ENCODE data around the gene OOSP3.
A peak's percentile ranks its signal among the peaks of the same experiment; 100 is the strongest.

The OOSP3 gene

GRCh38 chr11:59866397-59866796, 12.2 kb upstream of the OOSP3 start, which contains the start of gene TCN1:
Gene TCN1, minus strand, starts transcription at chr11:59866487. Its CDS starts 17 bp downstream, at chr11:59866470.
- TF ChIP-seq CEBPB (IDR thresholded peaks at IDR 0.05) (peak; percentile 45; the same call in 1 of the 2 replicates), FOXM1 (IDR thresholded peaks at IDR 0.05; ENCODE audit: borderline replicate concordance, low read depth) (no peak)

GRCh38 chr11:59866836-59867235, 11.7 kb upstream of the OOSP3 start:
- TF ChIP-seq FOXM1 (IDR thresholded peaks at IDR 0.05; ENCODE audit: borderline replicate concordance, low read depth): no peak

- TF ChIP-seq MAX (IDR thresholded peaks at IDR 0.05): no peak
- TF ChIP-seq RAD21 (IDR thresholded peaks at IDR 0.05; ENCODE audit: low read depth): no peak
- no peak for TF ChIP-seq TAF1 (IDR thresholded peaks at IDR 0.05; ENCODE audit: low read depth)
- TF ChIP-seq ZBTB7A (IDR thresholded peaks at IDR 0.05; ENCODE audit: low read depth): no peak
- no peak for TF ChIP-seq TEAD4 (IDR thresholded peaks at IDR 0.05)
- no peak for TF ChIP-seq FOXM1 (IDR thresholded peaks at IDR 0.05; ENCODE audit: borderline replicate concordance, low read depth)
- TF ChIP-seq CEBPB (IDR thresholded peaks at IDR 0.05): no peak
- TF ChIP-seq EGR1 (IDR thresholded peaks at IDR 0.05): no peak
- TF ChIP-seq REST (IDR thresholded peaks at IDR 0.05; ENCODE audit: low read depth): no peak
- TF ChIP-seq EP300 (IDR thresholded peaks at IDR 0.05; ENCODE audit: borderline replicate concordance): no peak
- no peak for TF ChIP-seq NFIC (IDR thresholded peaks at IDR 0.05)
- TF ChIP-seq CREB1 (IDR thresholded peaks at IDR 0.05; ENCODE audit: low read depth): no peak
- no peak for TF ChIP-seq YY1 (IDR thresholded peaks at IDR 0.05; ENCODE audit: low read depth)
- no peak for TF ChIP-seq USF1 (IDR thresholded peaks at IDR 0.05)
- TF ChIP-seq TCF12 (IDR thresholded peaks at IDR 0.05; ENCODE audit: low read depth): no peak
Measured at GRCh38 chr11:59867946-59868345, 10.6 kb upstream of the OOSP3 start.

GRCh38 chr11:59872076-59872475, 6.5 kb upstream of the OOSP3 start:
- TF ChIP-seq USF1 (IDR thresholded peaks at IDR 0.05) (no peak), NFIC (IDR thresholded peaks at IDR 0.05) (no peak), CEBPB (IDR thresholded peaks at IDR 0.05) (no peak), FOXM1 (IDR thresholded peaks at IDR 0.05; ENCODE audit: borderline replicate concordance, low read depth) (no peak), RAD21 (IDR thresholded peaks at IDR 0.05; ENCODE audit: low read depth) (no peak), ZBTB7A (IDR thresholded peaks at IDR 0.05; ENCODE audit: low read depth) (no peak), TAF1 (IDR thresholded peaks at IDR 0.05; ENCODE audit: low read depth) (no peak), REST (IDR thresholded peaks at IDR 0.05; ENCODE audit: low read depth) (no peak), MAX (IDR thresholded peaks at IDR 0.05) (no peak), TEAD4 (IDR thresholded peaks at IDR 0.05) (no peak), YY1 (IDR thresholded peaks at IDR 0.05; ENCODE audit: low read depth) (no peak), EP300 (IDR thresholded peaks at IDR 0.05; ENCODE audit: borderline replicate concordance) (no peak), CREB1 (IDR thresholded peaks at IDR 0.05; ENCODE audit: low read depth) (no peak), TCF12 (IDR thresholded peaks at IDR 0.05; ENCODE audit: low read depth) (no peak)

GRCh38 chr11:59875856-59876519, 2.6 kb upstream of the OOSP3 start:
- TF ChIP-seq FOXM1 (IDR thresholded peaks at IDR 0.05; ENCODE audit: borderline replicate concordance, low read depth) (no peak), USF1 (IDR thresholded peaks at IDR 0.05) (no peak), ZBTB7A (IDR thresholded peaks at IDR 0.05; ENCODE audit: low read depth) (no peak), NFIC (IDR thresholded peaks at IDR 0.05) (no peak), TEAD4 (IDR thresholded peaks at IDR 0.05) (no peak), EGR1 (IDR thresholded peaks at IDR 0.05) (no peak), YY1 (IDR thresholded peaks at IDR 0.05; ENCODE audit: low read depth) (no peak), CEBPB (IDR thresholded peaks at IDR 0.05) (no peak), MAX (IDR thresholded peaks at IDR 0.05) (no peak), REST (IDR thresholded peaks at IDR 0.05; ENCODE audit: low read depth) (no peak), CREB1 (IDR thresholded peaks at IDR 0.05; ENCODE audit: low read depth) (no peak)
